RWPE1 (cell line): ENCODE data around the gene ADGRG2.
"Not testable (repeated sequence)": the region's sequence is repeated elsewhere in the genome, so short reads cannot be mapped to it uniquely, and the experiment has no call there.

ENCODE experiments used
- CTCF ChIA-PET: fragments of 350-600 bp; sonication (Branson Sonifier 250); formaldehyde crosslinking; extraction: SDS; loops from one replicate; lab custom pipeline; 2021; lab: Yijun Ruan, JAX
- POLR2A ChIA-PET: fragments of 400-600 bp; formaldehyde crosslinking; extraction: SDS; loops from one replicate; lab custom pipeline; 2020; ENCODE audit warnings: antibody characterized with exemption; ENCODE audit not compliant: low non-redundant PET; lab: Yijun Ruan, JAX
- DNase-seq: peaks from one replicate; pipeline ENCODE4 v3.0.0; 2012; ENCODE audit warnings: low spot score
- H3K27ac ChIP-seq: fragments of 450-650 bp; 2 replicates; pipeline ENCODE4 v1.5.1; 2017
- TF ChIP-seq, protein P1 (sequence below): fragments of 450-650 bp; conservative IDR thresholded peaks from 2 replicates; pipeline ENCODE4 v1.5.1; 2017; ENCODE audit warnings: low read depth, mild to moderate bottlenecking

Gene ADGRG2

DNA sequence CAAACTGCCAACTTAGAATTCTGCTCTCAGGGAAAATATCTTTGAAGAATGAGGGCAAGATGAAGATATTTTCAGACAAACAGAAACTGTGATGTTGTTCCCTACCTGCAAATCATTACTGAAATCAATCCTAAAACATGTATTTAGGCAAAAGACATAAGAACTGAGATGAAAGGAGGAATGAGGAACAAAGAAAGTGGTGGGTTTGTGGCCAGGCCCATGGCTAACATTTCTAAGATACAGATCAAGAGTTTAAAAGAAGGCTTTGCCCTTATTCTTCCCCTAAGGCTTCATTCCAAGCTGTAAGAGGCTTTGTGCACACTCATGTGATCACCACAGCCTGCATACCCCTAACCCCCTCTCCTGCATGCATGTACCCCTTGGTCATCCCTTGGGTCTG is 46.5 kb downstream of the ADGRG2 start:
- ChIA-PET POLR2A (no interaction called here), CTCF (no interaction called here)
- no peak overlapping the region for H3K27ac ChIP-seq
- no peak for DNase-seq
- TF ChIP-seq, protein P1, sequence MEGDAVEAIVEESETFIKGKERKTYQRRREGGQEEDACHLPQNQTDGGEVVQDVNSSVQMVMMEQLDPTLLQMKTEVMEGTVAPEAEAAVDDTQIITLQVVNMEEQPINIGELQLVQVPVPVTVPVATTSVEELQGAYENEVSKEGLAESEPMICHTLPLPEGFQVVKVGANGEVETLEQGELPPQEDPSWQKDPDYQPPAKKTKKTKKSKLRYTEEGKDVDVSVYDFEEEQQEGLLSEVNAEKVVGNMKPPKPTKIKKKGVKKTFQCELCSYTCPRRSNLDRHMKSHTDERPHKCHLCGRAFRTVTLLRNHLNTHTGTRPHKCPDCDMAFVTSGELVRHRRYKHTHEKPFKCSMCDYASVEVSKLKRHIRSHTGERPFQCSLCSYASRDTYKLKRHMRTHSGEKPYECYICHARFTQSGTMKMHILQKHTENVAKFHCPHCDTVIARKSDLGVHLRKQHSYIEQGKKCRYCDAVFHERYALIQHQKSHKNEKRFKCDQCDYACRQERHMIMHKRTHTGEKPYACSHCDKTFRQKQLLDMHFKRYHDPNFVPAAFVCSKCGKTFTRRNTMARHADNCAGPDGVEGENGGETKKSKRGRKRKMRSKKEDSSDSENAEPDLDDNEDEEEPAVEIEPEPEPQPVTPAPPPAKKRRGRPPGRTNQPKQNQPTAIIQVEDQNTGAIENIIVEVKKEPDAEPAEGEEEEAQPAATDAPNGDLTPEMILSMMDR = no peak

DNA sequence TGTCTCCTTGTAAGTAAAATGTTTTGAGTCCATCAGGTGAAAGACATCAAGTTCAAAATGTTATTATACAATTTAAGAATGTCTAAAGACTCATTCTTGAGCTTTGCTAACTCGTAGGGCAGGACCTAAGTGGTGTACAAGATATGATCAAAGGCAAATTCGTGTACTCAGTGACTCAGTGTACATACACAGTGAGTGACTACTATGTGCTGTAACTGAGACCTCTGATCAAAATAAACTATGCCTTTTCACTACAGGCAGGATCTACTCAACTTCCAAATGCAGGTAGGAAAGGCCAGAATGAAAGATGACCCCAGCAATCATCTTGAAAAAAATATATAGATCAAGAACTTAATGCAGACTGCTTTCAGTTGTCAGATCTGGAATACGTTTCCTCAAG is 49.9 kb downstream of the ADGRG2 start:
- CTCF ChIA-PET = interaction anchor here (0.6 kb wide), 1 partner anchor 459 kb away, joined by 4 read pairs; no protein-coding TSS in a partner anchor
- DNase-seq = no peak
- POLR2A ChIA-PET = no interaction called here
- TF ChIP-seq, protein P1 = no peak
- H3K27ac ChIP-seq = no peak overlapping the region

- ChIA-PET POLR2A (no interaction called here), CTCF (no interaction called here)
- DNase-seq = no peak
Observed at GRCh38 chrX:19070555-19070994, 51.7 kb downstream of the ADGRG2 start.

GRCh38 chrX:19066987-19067386 is 55.3 kb downstream of the ADGRG2 start:
- CTCF ChIA-PET, DNase-seq, H3K27ac ChIP-seq, POLR2A ChIA-PET: not testable (repeated sequence)

More at GRCh38 chrX:19070555-19070994, 51.7 kb downstream of the ADGRG2 start:
- TF ChIP-seq, protein P1 = no peak
- H3K27ac ChIP-seq = no peak overlapping the region

GRCh38 chrX:19065535-19065934 is 56.7 kb downstream of the ADGRG2 start:
- TF ChIP-seq, protein P1 = no peak
- DNase-seq = no peak
- ChIA-PET POLR2A (no interaction called here), CTCF (no interaction called here)
- H3K27ac ChIP-seq = no peak overlapping the region

- POLR2A ChIA-PET = no interaction called here
- TF ChIP-seq, protein P1 = no peak
- CTCF ChIA-PET = interaction anchor here (0.6 kb wide), 1 partner anchor 164 kb away, joined by 4 read pairs; no protein-coding TSS in a partner anchor
- DNase-seq = peak; percentile 64
- no peak overlapping the region for H3K27ac ChIP-seq
Observed at GRCh38 chrX:19064175-19064574, 58.1 kb downstream of the ADGRG2 start.

DNA sequence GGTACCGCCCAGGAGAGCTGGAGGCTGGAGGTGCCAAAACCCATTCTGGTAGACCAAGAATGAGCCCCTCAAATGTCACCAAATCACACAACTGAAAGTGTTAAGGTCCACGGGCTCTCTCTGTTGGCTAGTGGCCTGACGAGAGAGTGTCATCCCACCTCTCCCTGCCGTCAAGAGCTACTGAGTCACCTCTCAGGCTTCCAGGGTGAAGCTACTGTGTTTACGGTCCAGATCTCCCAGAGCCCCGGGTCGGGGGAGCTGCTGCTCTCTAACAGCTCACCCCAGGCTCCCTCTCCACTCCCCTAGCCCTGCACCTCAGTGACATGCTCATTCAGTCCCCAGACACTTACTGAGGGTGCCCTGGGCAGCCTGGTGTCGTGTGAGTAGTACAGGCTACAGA is 59.2 kb downstream of the ADGRG2 start:
- CTCF ChIA-PET = no interaction called here
- DNase-seq = no peak
- POLR2A ChIA-PET = no interaction called here
- TF ChIP-seq, protein P1 = no peak
- H3K27ac ChIP-seq = no peak overlapping the region
